A549 (cell line): ENCODE measurements around the gene MOV10.
"Not testable (repeated sequence)": the region's sequence is repeated elsewhere in the genome, so short reads cannot be mapped to it uniquely, and the experiment has no call there.

Experiments used
- CTCF ChIP-seq: fragments of >200 bp; sonication (Bioruptor Twin); formaldehyde crosslinking; IDR thresholded peaks from 3 replicates; pipeline ENCODE4 v1.5.1; 2016
- JUN ChIP-seq, 2 experiments: fragments of >200 bp; sonication (Bioruptor Twin); formaldehyde crosslinking; IDR thresholded peaks; 2 replicates in 1 of 2; 3 replicates in 1 of 2; pipeline ENCODE4 v1.6.1; 2016 to 2017
- KDM5A ChIP-seq: fragments of 200-600 bp; sonication (generic); IDR thresholded peaks from 2 replicates; pipeline ENCODE4 v1.6.1; 2016; ENCODE audit warnings: antibody characterized with exemption, mild to moderate bottlenecking
- POLR2A ChIP-seq: IDR thresholded peaks from 2 replicates; pipeline ENCODE4 v1.6.1; 2012; ENCODE audit warnings: mild to moderate bottlenecking, low read length
- RAD21 ChIP-seq, 2 experiments: fragments of >200 bp in 1 of 2; sonication (Bioruptor Twin) in 1 of 2; formaldehyde crosslinking in 1 of 2; IDR thresholded peaks in 1 of 2; conservative IDR thresholded peaks in 1 of 2; 2 replicates in 1 of 2; 3 replicates in 1 of 2; pipeline ENCODE4 v1.6.1; 2012 to 2018; ENCODE audit warnings: inconsistent platforms in 1 of 2
- REST ChIP-seq: fragments of 200-600 bp; sonication (generic); IDR thresholded peaks from 2 replicates; pipeline ENCODE4 v1.6.1; 2016; ENCODE audit warnings: antibody characterized with exemption, mild to moderate bottlenecking, moderate library complexity

- not testable (repeated sequence) for TF ChIP-seq CTCF; JUN (IDR thresholded peaks at IDR 0.05); KDM5A; RAD21 (conservative IDR thresholded peaks at IDR 0.05 in 1 of 2, IDR thresholded peaks at IDR 0.05 in 1 of 2); POLR2A; REST
These were observed 54.6 kb downstream of the MOV10 start for GRCh38 chr1:112729011-112729410.
